ENCODE data around the gene NRXN3. TPM values are rescaled to one million over a fixed set of nuclear protein-coding genes. Genes with fewer than 3 reads are reported as not detected.

The NRXN3 gene
- total RNA-seq, 1 donor from 2014 or later, result 18.0 TPM

DNA sequence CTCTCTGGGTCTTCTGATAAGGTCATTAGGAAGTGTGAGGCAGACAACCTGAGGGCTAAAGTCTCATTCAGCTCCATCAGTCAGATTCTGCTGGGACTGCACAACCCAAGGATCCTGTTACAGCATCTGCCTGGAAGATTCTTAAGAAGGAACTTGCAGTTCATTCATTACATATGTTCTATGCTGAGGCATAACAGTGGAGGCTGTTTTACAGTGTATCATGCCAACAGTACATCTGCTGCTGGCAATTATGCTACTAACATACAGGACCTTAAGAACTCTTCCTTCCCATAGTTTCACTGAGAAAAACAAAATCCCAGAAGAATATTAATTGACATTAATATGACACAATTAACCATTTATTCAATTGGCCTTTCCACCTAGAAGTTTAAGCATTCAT, 1072.5 kb downstream of the NRXN3 start:
- DNase-seq (ENCODE audit: low read depth) (no peak), FAIRE-seq (no peak)
- no peaks in the 10 kb centered on the region for H3K9me3 ChIP-seq (ENCODE audit: insufficient read depth, low read depth, low read length)
- Mint-ChIP-seq H3K4me3 (ENCODE audit: unreplicated experiment) (no peak overlapping the region), H3K27me3 (ENCODE audit: low read depth, unreplicated experiment) (no peaks in the 10 kb centered on the region), H3K27ac (ENCODE audit: unreplicated experiment) (no peak overlapping the region), H3K36me3 (ENCODE audit: low read depth, unreplicated experiment) (no peaks in the 10 kb centered on the region), H3K4me1 (ENCODE audit: low read depth, unreplicated experiment) (no peaks in the 10 kb centered on the region), H3K9me3 (ENCODE audit: unreplicated experiment) (no peaks in the 10 kb centered on the region)
- H3K27me3 ChIP-seq (ENCODE audit: insufficient read depth, low read length), result no peaks in the 10 kb centered on the region
- no peak overlapping the region for H3K9ac ChIP-seq (ENCODE audit: low read length)
- H3K36me3 ChIP-seq (ENCODE audit: insufficient read depth, low read length), result no peaks in the 10 kb centered on the region
- H3K4me3 ChIP-seq (ENCODE audit: insufficient read depth, low read depth, low read length), result no peak overlapping the region
- no peaks in the 10 kb centered on the region for H3K4me1 ChIP-seq (ENCODE audit: insufficient read depth, low read length)
- no peaks in the 10 kb centered on the region for H3K79me2 ChIP-seq (ENCODE audit: insufficient read depth, low read length)
- no peak overlapping the region for H3K4me2 ChIP-seq (ENCODE audit: low read length)
- no peak overlapping the region for H2AFZ ChIP-seq (ENCODE audit: low read depth, low read length)
- no peak overlapping the region for H3K27ac ChIP-seq (ENCODE audit: low read depth, low read length)
- H4K20me1 ChIP-seq (ENCODE audit: insufficient read depth, low read length), result no peaks in the 10 kb centered on the region
- no peak for TF ChIP-seq EZH2 (IDR thresholded peaks at IDR 0.05; ENCODE audit: insufficient read depth, low read length)
- TF ChIP-seq, protein P1, sequence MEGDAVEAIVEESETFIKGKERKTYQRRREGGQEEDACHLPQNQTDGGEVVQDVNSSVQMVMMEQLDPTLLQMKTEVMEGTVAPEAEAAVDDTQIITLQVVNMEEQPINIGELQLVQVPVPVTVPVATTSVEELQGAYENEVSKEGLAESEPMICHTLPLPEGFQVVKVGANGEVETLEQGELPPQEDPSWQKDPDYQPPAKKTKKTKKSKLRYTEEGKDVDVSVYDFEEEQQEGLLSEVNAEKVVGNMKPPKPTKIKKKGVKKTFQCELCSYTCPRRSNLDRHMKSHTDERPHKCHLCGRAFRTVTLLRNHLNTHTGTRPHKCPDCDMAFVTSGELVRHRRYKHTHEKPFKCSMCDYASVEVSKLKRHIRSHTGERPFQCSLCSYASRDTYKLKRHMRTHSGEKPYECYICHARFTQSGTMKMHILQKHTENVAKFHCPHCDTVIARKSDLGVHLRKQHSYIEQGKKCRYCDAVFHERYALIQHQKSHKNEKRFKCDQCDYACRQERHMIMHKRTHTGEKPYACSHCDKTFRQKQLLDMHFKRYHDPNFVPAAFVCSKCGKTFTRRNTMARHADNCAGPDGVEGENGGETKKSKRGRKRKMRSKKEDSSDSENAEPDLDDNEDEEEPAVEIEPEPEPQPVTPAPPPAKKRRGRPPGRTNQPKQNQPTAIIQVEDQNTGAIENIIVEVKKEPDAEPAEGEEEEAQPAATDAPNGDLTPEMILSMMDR (IDR thresholded peaks at IDR 0.05; ENCODE audit: insufficient read depth, low read depth, low read length), result no peak

DNA sequence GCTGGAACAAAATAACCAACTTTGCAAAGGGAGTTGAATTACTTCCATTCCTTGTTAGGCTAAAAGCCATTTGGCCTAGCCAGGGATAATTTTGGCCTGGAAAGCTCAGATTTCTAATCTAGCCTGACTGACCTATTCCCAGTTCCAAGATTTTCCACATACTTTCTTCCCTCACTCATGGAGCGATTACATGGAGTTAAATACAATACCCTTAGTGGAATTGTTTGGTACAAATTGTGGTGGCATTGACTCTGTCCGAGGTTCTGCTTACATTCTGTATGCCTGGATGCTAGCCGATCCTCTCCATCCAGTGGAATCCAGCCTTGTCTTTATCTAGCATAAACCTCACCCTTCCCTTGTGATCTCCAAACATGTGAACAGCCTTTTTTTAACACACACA, 1076.0 kb downstream of the NRXN3 start:
- FAIRE-seq, result no peak
- no peak overlapping the region for H3K27ac Mint-ChIP-seq (ENCODE audit: unreplicated experiment)
- peaks cover 5% of the 10 kb centered on the region for H3K4me1 Mint-ChIP-seq (ENCODE audit: low read depth, unreplicated experiment)

DNA sequence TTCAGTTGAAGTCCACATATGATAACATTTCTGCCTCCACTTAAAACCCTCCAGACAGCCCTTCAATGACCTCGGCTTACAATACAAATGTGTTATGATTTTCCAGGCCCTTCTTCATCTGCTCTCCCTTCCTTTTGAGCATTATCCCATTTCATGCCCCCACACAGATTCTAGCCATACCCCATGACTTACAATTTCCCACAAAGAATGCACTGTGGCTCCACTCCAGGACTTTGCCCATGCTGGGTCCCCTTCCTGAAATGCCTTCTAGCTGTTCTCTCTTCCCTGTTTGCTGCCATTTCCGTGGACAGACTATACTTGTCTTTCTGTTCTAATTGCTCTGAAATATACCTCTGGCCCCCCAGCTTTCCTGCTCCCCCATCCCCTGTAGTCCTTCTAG, 1078.0 kb downstream of the NRXN3 start:
- Histone ChIP-seq H4K20me1 (ENCODE audit: insufficient read depth, low read length) (no peaks in the 10 kb centered on the region), H3K4me2 (ENCODE audit: low read length) (no peak overlapping the region), H3K36me3 (ENCODE audit: insufficient read depth, low read length) (no peaks in the 10 kb centered on the region), H3K9me3 (ENCODE audit: insufficient read depth, low read depth, low read length) (no peaks in the 10 kb centered on the region), H3K27ac (ENCODE audit: low read depth, low read length) (no peak overlapping the region), H3K9ac (ENCODE audit: low read length) (no peak overlapping the region), H3K27me3 (ENCODE audit: insufficient read depth, low read length) (no peaks in the 10 kb centered on the region), H3K4me3 (ENCODE audit: insufficient read depth, low read depth, low read length) (no peak overlapping the region), H3K4me1 (ENCODE audit: insufficient read depth, low read length) (no peaks in the 10 kb centered on the region), H3K79me2 (ENCODE audit: insufficient read depth, low read length) (no peaks in the 10 kb centered on the region), H2AFZ (ENCODE audit: low read depth, low read length) (no peak overlapping the region)
- H3K4me1 Mint-ChIP-seq (ENCODE audit: low read depth, unreplicated experiment), result peaks cover 5% of the 10 kb centered on the region
- H3K27ac Mint-ChIP-seq (ENCODE audit: unreplicated experiment), result no peak overlapping the region
- TF ChIP-seq EZH2 (IDR thresholded peaks at IDR 0.05; ENCODE audit: insufficient read depth, low read length), result no peak
- TF ChIP-seq, protein P1 (IDR thresholded peaks at IDR 0.05; ENCODE audit: insufficient read depth, low read depth, low read length), result no peak
- H3K27me3 Mint-ChIP-seq (ENCODE audit: low read depth, unreplicated experiment), result no peaks in the 10 kb centered on the region
- H3K4me3 Mint-ChIP-seq (ENCODE audit: unreplicated experiment), result no peak overlapping the region
- FAIRE-seq (no peak), DNase-seq (ENCODE audit: low read depth) (peak; percentile 8)
- peaks cover 2% of the 10 kb centered on the region for H3K9me3 Mint-ChIP-seq (ENCODE audit: unreplicated experiment)
- H3K36me3 Mint-ChIP-seq (ENCODE audit: low read depth, unreplicated experiment), result no peaks in the 10 kb centered on the region

More for the DNA sequence above, 1076.0 kb downstream of the NRXN3 start:
- Histone ChIP-seq H3K4me2 (ENCODE audit: low read length) (no peak overlapping the region), H3K9ac (ENCODE audit: low read length) (no peak overlapping the region), H2AFZ (ENCODE audit: low read depth, low read length) (no peak overlapping the region), H3K27me3 (ENCODE audit: insufficient read depth, low read length) (no peaks in the 10 kb centered on the region), H3K36me3 (ENCODE audit: insufficient read depth, low read length) (no peaks in the 10 kb centered on the region), H3K9me3 (ENCODE audit: insufficient read depth, low read depth, low read length) (no peaks in the 10 kb centered on the region), H4K20me1 (ENCODE audit: insufficient read depth, low read length) (no peaks in the 10 kb centered on the region), H3K4me1 (ENCODE audit: insufficient read depth, low read length) (no peaks in the 10 kb centered on the region), H3K4me3 (ENCODE audit: insufficient read depth, low read depth, low read length) (no peak overlapping the region), H3K79me2 (ENCODE audit: insufficient read depth, low read length) (no peaks in the 10 kb centered on the region), H3K27ac (ENCODE audit: low read depth, low read length) (no peak overlapping the region)
- TF ChIP-seq EZH2 (IDR thresholded peaks at IDR 0.05; ENCODE audit: insufficient read depth, low read length), result no peak
- TF ChIP-seq, protein P1 (IDR thresholded peaks at IDR 0.05; ENCODE audit: insufficient read depth, low read depth, low read length), result no peak
- Mint-ChIP-seq H3K4me3 (ENCODE audit: unreplicated experiment) (no peak overlapping the region), H3K9me3 (ENCODE audit: unreplicated experiment) (no peaks in the 10 kb centered on the region), H3K27me3 (ENCODE audit: low read depth, unreplicated experiment) (no peaks in the 10 kb centered on the region), H3K36me3 (ENCODE audit: low read depth, unreplicated experiment) (no peaks in the 10 kb centered on the region)
- DNase-seq (ENCODE audit: low read depth), result no peak

Data from astrocyte (in vitro differentiated cells and primary cell).